ENCODE measurements around the gene RASSF10. TPM values are rescaled to one million over a fixed set of nuclear protein-coding genes. Genes with fewer than 3 reads are reported as not detected.

RASSF10 gene
- total RNA-seq, 1 experiment from 2014 or later: not detected

DNA sequence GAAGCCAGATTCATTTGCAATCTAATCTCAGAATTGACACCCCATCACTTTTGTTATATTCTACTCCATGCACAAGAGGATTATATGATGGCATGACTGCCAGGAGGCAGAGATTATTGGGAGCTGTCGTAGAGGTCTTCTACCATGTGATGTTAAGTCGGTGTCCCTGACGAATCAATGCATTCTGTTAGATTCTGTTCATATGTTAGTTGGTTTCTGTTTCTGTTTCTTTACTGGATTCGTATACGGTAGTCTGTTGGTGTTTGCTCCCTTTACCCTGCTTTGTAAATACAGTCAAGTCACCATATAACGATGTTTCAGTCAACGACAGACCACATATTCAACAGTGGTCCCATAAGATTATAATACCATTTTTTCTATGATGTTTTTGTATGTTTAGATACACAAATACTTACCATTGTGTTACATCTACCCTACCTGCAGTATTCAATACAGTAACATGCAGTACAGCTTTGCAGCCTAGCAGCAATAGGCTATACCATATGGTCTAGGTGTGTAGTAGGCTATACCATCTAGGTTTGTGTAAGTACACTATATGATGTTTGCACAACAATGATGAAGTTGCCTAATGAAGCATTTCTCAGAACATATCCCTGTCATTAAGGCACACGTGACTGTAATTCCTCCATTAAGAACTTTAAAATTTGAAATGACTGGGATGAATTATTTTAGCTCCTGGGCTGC, 22.8 kb upstream of the RASSF10 start:
- no peaks in the 10 kb centered on the region for H3K9me3 ChIP-seq
- DNase-seq: no peak
- no peaks in the 10 kb centered on the region for H3K36me3 ChIP-seq
- H3K27me3 ChIP-seq: no peaks in the 10 kb centered on the region
- no peak overlapping the region for H3K4me3 ChIP-seq

DNA sequence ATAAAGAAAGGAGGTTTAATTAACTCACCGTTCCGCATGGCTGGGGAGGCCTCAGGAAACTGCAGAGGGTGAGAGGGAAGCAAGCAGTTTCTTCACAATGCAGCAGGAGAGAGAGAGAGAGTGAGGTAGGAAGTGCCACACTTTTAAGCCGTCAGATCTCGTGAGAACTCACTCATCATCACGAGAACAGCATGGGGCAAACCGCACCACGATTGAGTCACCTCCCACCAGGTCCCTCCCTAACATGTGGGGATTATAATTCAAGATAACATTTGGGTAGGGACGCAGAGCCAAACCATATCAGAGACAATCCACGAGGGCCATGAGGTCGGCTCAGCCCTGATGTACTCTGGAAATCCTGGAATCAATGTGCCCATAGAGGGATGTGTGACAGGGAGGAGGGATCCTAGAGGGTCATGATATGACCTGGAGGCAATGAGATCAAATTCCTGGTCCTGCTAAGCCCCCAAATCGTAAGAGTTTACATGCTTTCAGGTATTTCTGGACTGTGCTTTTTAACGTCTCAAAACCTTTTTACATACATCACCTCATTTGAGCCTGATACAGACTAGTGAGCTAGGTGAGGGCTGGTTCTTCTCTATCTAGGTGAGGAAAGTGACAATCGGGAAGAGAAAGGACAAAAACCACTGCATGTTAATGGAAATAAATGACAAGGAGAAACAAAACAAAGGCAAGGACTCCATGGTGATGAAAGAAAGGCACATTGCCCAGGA, 19.5 kb upstream of the RASSF10 start:
- no peaks in the 10 kb centered on the region for H3K27me3 ChIP-seq
- no peak overlapping the region for H3K4me3 ChIP-seq
- no peaks in the 10 kb centered on the region for H3K9me3 ChIP-seq
- DNase-seq: no peak
- no peaks in the 10 kb centered on the region for H3K36me3 ChIP-seq

DNA sequence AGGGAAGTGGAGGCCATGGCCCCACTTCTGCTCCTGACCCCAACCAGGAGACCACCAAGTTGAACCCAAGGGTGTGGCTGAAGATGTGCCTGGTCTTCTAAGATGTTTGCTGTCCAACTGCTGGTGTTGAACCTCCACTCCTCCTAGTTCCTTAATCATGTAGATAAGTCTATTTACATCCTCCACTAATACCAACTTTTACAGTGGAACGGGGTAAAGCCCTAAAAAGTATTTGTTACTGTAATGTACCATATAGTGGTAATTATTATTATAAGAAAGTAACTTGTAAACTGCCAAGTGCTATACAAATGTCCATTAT, 19.0 kb upstream of the RASSF10 start:
- DNase-seq: no peak
- no peak overlapping the region for H3K4me3 ChIP-seq
- H3K9me3 ChIP-seq: no peaks in the 10 kb centered on the region
- H3K27me3 ChIP-seq: no peaks in the 10 kb centered on the region
- H3K36me3 ChIP-seq: no peaks in the 10 kb centered on the region

DNA sequence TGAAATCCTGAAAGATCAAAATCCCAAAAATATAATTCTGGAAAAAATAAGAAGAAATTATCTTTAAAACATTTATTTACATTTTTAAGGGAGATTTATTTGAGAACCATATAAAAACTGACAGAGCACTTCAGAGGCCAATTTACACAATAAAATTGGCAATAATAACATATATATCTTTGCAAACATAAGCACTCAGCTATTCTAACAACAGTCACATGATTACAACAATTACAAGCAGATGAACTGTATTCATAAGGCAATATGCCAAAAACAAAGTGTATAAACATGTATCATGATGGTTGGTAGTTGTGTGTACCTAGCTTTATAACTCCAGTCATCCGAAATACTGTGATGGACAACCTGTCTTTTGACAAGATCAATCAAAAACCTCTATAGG, 17.7 kb upstream of the RASSF10 start:
- Histone ChIP-seq H3K9me3 (peaks cover 3% of the 10 kb centered on the region; the same call in 1 of the 2 replicates), H3K4me3 (no peak overlapping the region), H3K27me3 (no peaks in the 10 kb centered on the region), H3K36me3 (no peaks in the 10 kb centered on the region)
- no peak for DNase-seq

DNA sequence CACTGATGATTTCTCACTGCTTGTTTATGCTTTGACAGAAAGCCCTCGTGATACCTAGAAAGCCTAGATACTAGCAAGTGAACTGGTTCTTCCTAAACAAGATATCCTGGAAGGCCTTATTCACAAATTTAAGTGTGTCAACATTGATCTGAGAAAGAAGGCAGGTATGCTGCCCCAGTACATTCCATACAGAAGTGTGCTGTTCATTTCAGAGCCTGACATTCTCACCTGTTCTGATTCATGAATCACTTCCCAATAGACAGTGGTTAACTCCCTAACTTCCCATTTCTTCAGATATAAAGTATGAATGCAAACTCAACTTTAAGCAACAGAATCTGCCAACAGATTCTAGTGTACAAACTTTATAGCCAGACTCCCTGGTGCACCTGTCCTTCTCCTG, 15.5 kb upstream of the RASSF10 start:
- no peaks in the 10 kb centered on the region for H3K36me3 ChIP-seq
- peaks cover 3% of the 10 kb centered on the region; the same call in 1 of the 2 replicates for H3K9me3 ChIP-seq
- H3K27me3 ChIP-seq: 0 out of 2 replicates have a peak, but pooled peaks cover 1% of the 10 kb centered on the region
- no peak for DNase-seq
- H3K4me3 ChIP-seq: no peak overlapping the region

DNA sequence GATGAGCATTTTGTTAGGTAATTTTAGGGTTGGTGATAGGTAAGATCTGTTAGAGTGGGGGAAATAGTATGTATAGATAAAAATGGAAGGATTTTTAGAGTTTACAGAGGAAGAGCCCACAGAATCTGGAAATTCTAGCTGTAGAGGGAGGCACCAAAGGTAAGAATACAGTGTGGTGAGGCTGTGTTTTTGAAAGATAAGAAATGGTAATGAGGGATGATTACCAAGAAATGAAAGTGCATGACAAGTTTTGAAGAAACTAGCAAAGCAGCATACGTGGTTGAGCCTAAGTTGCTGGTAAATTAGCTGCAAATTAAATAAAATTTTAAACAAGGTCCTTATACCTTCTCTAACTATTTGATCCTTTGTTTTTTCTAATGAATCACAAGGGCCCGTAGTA, 14.6 kb upstream of the RASSF10 start:
- Histone ChIP-seq H3K27me3 (0 out of 2 replicates have a peak, but pooled peaks cover 2% of the 10 kb centered on the region), H3K36me3 (no peaks in the 10 kb centered on the region), H3K4me3 (no peak overlapping the region), H3K9me3 (peaks cover 3% of the 10 kb centered on the region; the same call in 1 of the 2 replicates)
- DNase-seq: no peak

DNA sequence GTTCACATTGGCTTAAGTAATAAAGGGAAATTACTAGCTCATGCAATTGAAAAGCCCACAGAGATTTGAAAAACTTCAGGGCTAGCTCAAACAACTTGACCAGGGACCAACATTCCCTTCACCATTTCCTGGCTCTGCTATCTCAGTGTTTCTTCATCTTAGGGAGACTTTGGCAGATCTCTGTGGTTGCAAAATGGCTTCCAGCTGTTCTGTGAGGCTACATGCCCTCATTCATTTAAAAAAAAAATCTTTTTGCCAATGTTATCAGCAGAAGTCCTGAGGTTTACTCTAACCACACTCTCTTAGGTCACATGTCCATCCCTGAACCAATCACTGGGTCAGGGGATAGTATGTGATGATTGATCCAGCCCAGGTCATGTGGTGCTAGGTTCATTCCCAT, 13.9 kb upstream of the RASSF10 start:
- peaks cover 3% of the 10 kb centered on the region; the same call in 1 of the 2 replicates for H3K9me3 ChIP-seq
- H3K27me3 ChIP-seq: 0 out of 2 replicates have a peak, but pooled peaks cover 2% of the 10 kb centered on the region
- no peak overlapping the region for H3K4me3 ChIP-seq
- no peaks in the 10 kb centered on the region for H3K36me3 ChIP-seq
- no peak for DNase-seq

DNA sequence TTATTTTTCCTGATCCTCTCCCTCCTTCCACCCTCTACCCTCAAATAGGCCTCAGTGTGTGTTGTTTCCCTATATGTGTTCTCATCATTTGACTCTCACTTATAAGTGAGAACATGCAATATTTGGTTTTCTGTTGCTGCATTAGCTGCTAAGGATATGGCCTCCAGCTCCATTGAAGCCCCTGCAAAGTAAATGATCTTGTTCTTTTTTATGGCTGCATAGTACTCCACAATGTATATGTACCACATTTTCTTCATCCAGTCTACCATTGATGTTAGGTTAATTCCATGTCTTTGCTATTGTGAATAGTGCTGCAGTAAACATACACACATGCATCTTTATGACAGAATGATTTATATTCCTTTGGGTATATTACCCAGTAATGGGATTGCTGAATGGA, 13.3 kb upstream of the RASSF10 start:
- peaks cover 3% of the 10 kb centered on the region; the same call in 1 of the 2 replicates for H3K9me3 ChIP-seq
- H3K4me3 ChIP-seq: no peak overlapping the region
- no peak for DNase-seq
- no peaks in the 10 kb centered on the region for H3K36me3 ChIP-seq
- peaks cover 3% of the 10 kb centered on the region; the same call in 1 of the 2 replicates for H3K27me3 ChIP-seq

DNA sequence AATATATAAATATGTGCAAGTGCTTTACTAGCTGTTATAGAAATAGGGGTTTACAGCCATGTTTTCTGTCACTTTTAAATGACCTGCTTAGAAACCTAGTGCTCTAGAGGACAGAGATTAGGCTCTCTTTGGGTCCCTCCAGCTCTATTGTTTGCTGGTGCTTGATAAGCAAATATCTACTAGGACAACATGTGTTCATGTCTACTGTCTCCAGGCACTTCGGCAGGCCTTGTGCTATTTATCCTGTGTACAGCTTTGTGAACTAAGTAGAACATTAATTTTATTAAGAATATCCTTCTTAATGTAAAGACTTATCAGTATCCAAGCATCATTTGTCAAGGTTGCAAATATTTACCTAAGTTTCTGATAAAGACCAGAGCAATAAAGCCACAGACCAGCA, 11.9 kb upstream of the RASSF10 start:
- Histone ChIP-seq H3K27me3 (peaks cover 7% of the 10 kb centered on the region; the same call in 1 of the 2 replicates), H3K4me3 (no peak overlapping the region), H3K36me3 (no peaks in the 10 kb centered on the region), H3K9me3 (peaks cover 3% of the 10 kb centered on the region; the same call in 1 of the 2 replicates)
- DNase-seq: no peak

DNA sequence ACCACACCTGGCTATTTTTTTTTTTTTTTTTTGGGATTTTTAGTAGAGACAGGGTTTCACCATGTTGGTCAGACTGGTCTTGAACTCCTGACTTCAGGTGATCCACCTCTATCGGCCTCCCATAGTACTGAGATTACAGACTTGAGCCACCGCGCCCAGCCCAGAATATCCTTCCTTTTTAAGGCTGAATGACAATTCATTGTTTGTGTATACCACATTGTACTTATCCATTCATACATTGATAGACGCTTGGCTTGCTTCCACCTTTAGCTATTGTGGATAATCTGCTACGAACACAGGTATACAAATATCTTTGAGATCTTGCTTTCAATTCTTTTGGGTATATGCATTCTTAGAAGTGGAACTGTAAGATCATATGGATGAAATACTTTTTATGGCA, 10.8 kb upstream of the RASSF10 start:
- no peak for DNase-seq
- peaks cover 9% of the 10 kb centered on the region; the same call in 1 of the 2 replicates for H3K27me3 ChIP-seq
- no peak overlapping the region for H3K4me3 ChIP-seq

DNA sequence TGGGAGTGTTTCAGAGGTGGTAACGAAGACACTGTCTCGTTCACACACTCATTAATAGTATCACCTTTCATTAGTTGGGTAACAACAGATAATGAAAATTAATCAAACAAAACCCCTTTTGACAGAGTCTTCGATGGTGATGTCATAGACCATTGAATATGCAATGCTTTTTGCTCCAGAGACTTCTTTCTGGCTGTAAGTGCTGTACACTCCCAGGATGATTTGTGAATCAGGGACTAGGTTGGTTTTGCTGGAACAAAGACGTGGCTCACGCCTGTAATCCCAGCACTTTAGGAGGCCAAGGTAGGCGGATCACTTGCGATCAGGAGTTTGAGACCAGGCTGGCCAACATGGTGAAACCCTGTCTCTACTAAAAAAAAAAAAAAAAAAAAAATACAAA, 9.5 kb upstream of the RASSF10 start:
- Histone ChIP-seq H3K36me3 (no peaks in the 10 kb centered on the region), H3K27me3 (peaks cover 11% of the 10 kb centered on the region; the same call in 1 of the 2 replicates), H3K4me3 (no peak overlapping the region), H3K9me3 (peaks cover 3% of the 10 kb centered on the region; the same call in 1 of the 2 replicates)
- DNase-seq: no peak

More for the DNA sequence above, 10.8 kb upstream of the RASSF10 start:
- Histone ChIP-seq H3K36me3 (no peaks in the 10 kb centered on the region), H3K9me3 (peaks cover 3% of the 10 kb centered on the region; the same call in 1 of the 2 replicates)

DNA sequence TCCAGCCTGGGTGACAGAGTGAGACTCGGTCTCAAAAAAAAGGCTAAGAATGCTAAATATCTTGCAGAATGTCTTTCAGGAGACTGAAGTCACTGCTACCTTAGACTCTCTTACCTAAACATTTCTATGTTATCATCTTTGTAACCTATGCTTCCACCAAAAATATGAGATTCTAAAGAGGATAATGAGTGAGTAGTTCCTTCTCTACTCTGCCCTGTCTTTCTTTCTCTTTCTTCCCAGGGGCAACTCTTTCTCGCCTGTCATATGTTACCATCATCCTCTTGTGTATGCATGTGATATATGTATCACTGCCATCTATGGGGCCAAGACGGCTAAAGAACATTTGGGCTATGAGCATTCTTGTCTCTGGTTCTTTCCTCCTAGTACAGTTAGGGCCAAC, 9.0 kb upstream of the RASSF10 start:
- Histone ChIP-seq H3K27me3 (peaks cover 11% of the 10 kb centered on the region; the same call in 1 of the 2 replicates), H3K4me3 (no peak overlapping the region), H3K36me3 (no peaks in the 10 kb centered on the region), H3K9me3 (peaks cover 3% of the 10 kb centered on the region; the same call in 1 of the 2 replicates)
- DNase-seq: no peak

DNA sequence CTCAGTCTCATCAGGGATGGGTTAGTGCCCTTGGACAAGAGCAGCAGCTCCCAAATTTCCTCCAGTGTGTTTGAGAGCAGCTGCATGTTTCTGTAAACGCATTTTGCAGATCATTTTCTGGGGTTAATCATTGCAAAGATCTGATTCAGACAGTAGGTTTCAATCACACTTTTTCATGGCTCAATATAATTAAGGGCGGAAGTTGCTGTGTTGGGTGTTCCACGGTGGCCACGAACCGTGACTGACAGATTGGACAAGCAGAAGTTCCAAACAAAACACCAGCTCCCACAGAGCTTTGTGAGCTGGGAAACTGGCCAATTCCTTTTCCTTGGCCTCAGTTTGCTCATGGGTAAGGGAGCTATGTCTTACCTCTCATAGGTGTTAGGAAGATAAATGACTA, 8.4 kb upstream of the RASSF10 start:
- peaks cover 11% of the 10 kb centered on the region; the same call in 1 of the 2 replicates for H3K27me3 ChIP-seq
- peaks cover 3% of the 10 kb centered on the region; the same call in 1 of the 2 replicates for H3K9me3 ChIP-seq
- DNase-seq: no peak

DNA sequence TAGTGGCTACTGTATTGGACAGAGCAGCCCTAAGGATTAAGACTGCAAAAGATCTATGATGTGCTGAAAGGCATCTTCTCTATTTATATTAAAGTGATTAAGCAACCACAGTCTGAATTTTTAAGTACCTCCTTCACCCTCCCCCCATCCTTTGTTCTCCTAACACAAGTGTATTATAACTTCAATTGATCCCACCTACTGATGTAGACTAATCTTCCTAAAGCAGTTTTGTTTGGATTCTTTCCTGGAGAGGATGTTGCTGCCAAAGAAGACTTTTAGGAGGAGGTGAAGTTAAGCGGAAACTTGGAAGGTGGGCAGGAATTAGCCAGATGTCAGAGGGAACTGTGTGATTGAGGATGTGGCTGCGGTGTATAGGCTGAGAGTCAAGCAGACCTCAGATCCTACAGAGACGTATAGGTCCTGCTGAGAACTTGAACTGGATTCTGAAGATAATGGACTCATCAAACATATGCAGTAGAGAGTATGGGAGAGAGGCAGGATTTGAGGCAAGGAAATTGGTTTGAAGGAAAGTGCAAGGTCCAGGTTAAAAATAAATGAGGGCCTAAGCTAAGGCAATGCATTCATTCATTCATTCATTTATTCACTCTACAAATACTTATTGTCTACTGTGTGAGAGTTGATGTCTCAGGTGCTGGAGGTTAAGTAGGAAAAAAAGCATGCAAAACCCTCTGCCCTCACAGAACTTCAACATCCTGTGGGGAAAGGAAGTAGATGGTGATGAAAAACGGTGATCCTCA, 5.2 kb upstream of the RASSF10 start:
- Histone ChIP-seq H3K36me3 (no peaks in the 10 kb centered on the region), H3K4me3 (no peak overlapping the region), H3K27me3 (peaks cover 19% of the 10 kb centered on the region), H3K9me3 (no peaks in the 10 kb centered on the region)
- no peak for DNase-seq

More for the DNA sequence above, 8.4 kb upstream of the RASSF10 start:
- Histone ChIP-seq H3K4me3 (no peak overlapping the region), H3K36me3 (no peaks in the 10 kb centered on the region)

DNA sequence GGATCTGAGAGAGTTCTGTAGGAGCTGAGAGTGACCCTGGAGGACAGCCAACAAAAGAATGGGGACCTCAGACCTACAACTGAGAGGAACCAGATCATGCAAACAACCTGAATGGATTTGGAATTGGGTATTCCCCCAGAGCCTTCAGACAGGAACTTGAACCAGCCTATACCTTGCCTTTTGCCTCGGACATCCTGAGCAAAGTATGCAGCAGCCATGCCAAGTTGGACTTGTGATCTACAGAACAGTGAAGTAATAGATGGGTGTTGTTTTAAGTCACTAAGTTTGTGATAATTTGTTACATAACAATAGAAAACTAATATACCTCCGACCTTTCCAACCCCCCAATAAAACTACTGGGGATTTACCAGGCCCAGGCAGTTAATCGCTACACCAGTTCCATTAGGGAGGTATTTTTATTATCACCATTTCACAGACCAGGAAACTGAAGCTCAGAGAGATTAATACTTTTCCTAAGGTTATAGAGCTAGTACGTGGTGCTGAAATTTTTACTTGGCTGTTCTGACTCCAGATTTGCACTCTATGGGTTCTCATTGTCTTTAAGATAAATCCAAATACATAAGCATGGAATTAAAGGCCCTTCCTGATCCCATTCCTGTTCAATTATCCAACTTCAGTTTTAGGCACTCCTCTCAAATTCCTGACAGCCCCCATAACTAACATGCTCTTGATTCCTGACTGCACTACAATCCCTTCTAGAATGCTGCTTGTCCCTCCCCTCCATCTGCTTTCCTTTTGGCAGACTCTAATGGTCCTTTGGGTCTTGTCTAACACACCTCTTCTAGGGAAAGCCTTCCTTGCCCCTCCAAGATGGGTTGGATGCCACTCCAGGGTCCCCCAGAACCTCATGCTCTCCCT, 1.7 kb upstream of the RASSF10 start:
- no peak for DNase-seq
- Histone ChIP-seq H3K27me3 (peaks cover 47% of the 10 kb centered on the region), H3K9me3 (no peaks in the 10 kb centered on the region), H3K4me3 (no peak overlapping the region), H3K36me3 (no peaks in the 10 kb centered on the region)

DNA sequence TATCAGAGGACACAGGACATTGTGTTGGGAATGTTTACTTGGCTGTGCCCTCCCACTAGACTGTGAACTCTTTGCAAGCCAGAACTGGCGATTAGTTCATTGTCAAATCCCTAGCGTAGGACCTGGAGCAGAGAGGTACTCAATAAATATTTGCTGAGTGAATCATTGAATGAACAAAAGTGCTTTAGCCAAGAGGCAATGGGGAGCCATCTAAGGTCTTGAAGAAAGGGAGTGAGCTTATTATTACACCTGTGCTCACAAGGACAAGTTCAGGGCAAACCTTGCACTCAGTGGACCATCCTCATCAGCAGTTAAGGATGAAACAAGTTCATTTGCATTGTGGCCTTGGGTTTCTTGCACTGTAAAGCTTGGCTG, 1.1 kb upstream of the RASSF10 start:
- DNase-seq: no peak
- H3K4me3 ChIP-seq: no peak overlapping the region
- H3K9me3 ChIP-seq: no peaks in the 10 kb centered on the region
- no peaks in the 10 kb centered on the region for H3K36me3 ChIP-seq
- H3K27me3 ChIP-seq: peaks cover 51% of the 10 kb centered on the region

Measured in MG63 (cell line).